DMS 273 treated with DMSO at 0.1 percent for 48 hours (cell line): ENCODE measurements around the gene TSHZ2.

Experiments
- DNase-seq: peaks from one replicate; lab custom pipeline; 2025; lab: John Stamatoyannopoulos, UW

Gene TSHZ2

DNA sequence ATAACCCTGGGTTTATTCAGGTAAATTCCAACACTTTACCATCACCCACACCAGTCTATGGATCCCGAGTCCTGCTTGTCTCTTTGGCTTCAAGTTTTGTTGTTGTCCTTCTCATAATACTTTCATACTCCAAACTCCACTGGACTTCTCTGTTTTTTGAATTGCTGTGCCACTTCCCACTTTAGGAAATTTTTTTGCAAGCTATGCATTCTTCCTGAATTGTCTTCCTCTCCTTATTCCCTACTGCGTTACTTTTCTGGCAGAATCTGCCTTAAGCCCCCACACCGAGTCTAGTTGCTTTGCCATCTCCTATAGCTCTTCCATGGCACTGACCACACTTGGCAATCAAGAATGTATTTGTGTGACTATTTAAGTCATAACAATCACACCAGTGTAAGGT, 96.1 kb downstream of the TSHZ2 start:
- DNase-seq = no peak

- DNase-seq = no peak
Measured at GRCh38 chr20:53069132-53069531, 97.0 kb downstream of the TSHZ2 start.

DNA sequence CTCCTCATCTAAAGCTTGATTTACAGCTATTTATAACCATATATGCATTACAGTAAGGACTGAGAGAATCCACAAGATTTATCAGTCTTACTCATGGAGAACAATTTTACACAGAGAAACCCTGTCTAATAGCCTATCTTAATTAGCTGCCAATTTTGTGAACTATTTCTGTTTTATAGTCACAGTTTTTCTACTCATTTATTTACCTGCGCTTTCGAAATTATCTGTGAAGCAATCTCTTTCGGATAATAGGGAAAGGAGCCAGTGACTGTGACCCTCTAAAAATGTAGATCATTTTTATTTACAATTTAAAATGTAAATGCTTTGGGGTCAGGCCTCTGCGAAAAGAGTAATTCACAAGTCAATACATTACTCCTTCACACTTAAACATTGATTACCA, 98.1 kb downstream of the TSHZ2 start:
- no peak for DNase-seq

DNA sequence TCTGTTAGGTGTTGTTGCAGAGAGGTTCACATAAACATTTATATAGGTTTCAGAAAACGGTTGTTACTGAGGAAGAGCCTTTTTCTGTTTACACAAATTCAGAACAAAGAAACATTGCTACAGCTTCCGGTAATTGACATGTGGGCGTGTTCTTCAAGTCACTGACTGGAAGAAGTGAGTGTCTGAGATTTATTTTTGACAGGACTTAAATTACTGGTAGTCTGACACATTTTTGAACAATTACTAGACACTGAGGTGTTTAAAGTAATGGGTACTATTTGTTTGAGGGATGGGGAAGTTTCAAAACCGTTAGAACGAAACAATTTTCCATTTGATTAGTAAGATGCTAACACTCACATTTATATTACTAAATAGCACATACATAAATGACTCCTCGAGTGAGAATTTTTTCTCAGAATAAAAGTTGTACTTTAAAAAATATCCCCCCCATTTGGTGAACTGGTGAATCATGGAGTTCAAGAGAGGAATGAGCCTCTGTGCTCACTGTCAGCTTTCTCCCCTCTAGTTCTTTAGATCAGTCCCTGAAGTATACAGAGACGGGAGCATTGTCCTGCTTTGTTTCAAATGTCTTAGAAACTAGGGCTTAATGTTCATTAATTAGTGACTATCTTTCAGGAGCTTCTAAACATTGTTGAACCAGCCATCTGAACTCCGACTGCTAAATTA, 98.7 kb downstream of the TSHZ2 start:
- no peak for DNase-seq

DNA sequence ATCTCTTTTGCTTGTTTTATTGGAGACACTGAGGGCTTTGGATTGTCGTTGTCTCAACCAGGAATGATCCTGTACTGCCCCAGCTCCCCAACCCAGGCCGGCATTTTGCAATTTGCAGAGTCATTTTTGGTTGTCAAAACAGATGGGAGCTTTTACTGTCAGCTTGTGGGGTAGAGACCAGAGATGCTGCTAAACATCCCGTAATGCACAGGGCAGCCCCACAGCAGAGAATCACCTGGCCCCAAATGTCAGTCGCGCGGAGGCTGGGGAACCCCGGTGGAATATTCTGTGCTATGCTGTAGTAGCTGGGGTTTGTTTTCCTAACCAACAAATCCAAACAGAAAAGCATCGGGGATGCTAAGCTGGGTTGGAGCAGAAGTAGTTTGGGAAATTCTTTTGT, 99.7 kb downstream of the TSHZ2 start:
- DNase-seq = no peak

DNA sequence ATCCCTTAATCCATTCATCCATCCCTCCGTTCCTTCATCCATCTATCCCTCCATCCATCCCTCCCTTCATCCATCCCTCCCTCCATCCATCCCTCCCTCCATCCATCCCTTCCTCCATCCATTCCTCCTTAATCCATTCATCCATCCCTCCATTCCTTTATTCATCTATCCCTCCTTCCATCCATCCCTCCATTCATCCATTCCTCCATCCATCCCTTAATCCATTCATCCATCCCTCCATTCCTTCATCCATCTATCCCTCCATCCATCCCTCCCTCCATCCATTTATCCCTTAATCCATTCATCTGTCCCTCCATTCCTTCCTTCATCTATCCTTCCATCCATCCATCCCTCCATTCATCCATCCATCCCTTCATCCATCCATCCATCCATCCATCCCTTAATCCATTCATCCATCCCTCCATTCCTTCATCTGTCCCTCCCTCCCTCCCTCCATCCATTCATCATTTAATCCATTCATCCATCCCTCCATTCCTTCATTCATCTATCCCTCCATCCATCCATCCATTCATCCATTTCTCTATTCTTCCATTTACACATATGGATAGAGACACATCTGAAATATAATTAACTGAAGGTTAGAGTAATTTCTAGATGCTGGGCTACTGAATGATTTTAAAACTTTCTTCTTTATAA, 100.9 kb downstream of the TSHZ2 start:
- no peak for DNase-seq

DNA sequence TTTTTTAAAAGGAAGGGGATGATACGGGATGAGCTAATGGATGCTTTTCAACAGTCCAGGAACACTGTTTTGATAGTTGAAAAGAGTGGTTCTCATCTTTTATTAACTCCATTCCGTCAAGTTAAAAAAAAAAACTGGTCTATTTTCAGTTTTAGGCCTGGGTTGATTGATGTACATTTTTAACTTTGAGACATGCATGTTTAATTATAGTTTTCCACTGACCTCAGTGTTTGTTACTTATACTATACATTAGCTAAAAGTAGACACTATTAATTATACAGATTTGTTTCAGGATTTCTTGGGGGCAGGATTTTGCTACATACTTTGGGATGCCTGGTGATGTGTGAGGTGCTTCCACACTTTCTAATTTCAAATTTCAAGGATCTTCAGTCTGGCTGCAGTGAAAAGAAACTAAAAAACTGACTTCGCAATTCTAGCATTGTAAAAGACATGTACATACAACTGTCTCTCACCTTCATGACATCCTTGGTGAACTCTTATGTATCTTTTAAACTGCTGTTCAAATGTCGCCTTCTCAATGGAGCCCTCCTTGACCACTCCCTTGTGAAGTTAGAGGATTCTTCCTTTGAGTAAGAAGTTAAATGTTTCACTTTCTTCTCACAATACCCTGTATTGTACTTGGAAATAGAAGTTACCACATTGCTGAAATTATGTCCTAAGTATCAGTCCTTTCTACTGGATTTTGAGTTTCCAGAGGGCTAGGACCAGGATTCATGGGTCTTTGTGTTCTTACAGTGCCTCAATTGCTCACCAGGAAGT, 101.7 kb downstream of the TSHZ2 start:
- DNase-seq = no peak

- DNase-seq = no peak
Measured at GRCh38 chr20:53074811-53075314, 102.7 kb downstream of the TSHZ2 start.

DNA sequence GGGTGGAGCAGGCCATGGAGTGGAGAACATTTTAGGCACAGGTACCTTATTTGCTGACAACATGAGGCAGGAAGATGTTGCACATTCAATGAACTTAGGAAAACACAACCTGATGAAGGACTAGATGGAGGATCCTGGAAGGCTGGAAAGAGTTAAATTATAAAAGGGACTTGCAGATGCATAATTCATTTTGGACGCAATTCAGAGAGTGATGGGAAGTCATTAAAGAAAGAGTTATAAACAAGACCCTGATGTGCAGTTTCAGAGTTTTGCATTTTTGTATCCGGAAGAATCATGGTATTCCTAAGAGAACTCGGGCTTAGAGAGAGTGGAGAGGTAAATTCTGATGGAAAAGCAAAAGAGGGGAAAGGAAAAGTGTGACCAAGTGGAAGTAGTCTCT, 104.5 kb downstream of the TSHZ2 start:
- DNase-seq = no peak

GRCh38 chr20:53077373-53078205, 105.4 kb downstream of the TSHZ2 start:
- DNase-seq = no peak

- DNase-seq = no peak
Measured at GRCh38 chr20:53078761-53079160, 106.6 kb downstream of the TSHZ2 start.

DNA sequence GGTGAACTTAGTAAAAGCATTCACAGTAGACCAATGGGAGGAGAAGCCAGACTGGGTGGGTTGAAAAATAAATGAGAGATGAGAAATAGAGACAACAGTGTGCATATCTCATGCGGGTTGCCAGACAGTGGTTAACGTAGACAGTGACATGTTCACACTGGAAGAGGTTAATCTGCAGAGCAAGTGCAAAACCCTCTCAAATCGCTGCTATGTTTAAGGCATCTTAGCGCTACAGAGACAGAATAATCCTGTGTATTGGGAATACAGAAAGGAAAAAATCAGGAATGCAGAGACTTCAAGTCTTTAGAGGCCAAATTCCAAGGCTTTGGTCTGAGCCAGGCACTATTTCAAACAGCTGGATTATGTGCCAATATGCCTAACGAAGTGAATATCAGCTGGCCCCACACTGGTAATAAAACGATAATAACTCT, 107.1 kb downstream of the TSHZ2 start:
- no peak for DNase-seq

DNA sequence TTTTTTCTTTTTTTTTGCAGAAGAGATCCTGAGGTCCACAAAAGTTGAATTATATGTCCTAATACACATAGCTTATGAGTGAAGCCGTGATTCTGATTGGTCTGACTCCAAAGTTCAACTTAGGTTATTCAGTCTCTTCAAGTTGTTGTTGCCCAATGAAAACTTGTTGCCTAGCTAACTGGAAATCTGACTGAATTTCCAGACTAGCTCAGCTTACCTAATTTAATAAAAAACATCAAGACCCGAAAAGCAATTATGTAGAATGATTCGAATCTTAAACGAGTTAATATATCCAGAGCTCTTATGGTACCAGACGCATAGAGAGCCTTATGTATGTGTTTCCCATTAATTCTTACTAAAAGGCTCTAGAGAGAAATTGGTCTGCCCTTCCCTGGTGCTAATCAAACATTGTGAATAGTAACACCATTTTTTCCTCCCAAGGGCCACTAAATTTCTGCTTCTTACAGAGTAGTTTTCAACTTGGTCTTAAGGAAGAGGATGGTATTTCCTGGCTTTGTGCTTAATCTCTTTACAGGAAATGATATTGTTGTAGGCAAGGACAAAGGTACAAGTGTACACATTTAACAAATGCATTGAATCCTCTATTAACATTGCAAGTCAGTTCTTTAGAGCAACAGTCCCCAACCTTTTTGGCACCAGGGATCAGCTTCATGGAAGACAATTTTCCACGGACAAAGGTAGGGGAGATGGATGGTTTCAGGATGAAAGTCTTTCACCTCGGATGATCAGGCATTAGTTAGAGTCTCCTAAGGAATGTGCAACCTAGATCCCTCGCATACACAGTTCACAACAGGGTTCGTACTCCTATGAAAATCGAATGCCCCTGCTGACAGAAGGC, 107.9 kb downstream of the TSHZ2 start:
- no peak for DNase-seq

DNA sequence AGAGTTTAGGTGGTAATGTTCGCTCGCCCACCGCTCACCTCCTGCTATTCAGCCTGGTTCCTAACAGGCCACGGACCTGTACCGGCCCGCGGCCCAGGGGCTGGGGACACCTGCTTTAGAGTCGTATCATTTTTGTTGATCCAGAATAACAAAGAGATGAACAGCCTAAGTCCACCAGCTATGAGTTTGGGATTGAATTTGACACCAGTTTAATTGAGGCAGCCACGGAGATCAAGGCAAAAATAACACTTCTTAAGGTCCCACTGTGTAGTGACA, 108.5 kb downstream of the TSHZ2 start:
- no peak for DNase-seq

DNA sequence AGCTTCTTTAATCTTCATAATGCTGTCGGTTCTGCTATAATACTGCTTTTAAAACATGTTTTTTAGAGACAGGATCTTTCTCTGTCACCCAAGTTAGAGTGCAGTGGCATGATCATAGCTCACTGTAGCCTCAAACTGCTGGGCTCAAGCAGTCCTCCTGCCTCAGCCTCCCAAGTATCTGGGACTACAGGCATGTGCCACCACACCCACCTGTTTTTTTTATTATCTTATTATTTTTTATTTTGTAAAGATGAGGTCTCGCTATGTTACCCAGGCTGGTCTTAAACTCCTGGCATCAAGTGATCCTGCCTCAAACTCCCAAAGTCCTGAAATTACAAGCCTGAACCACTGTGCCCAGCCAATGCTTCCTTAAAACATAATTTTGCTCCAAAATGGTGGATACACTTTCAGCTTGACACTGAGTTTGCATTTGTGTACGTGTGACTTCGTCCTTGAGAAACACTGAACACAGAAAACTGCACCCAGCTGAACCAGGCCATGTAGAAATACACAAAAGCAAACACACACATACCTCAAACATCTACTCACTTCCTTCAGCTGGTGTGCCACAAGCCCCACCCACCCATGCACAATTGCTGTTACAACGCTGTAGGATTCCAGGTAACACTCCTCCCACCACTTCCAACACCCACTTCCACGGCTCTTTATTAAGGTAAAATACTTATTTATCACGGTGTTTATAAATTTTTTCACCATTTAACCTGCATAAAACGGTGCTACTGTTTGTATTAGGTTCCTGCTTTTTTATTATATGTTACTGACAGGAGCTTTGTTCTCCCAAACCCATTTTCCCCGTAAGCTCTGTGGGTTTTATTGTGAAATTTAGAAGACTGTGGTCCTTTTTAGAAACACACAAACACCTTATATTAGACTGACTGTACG, 109.1 kb downstream of the TSHZ2 start:
- DNase-seq = no peak

GRCh38 chr20:53081916-53082863, 110.0 kb downstream of the TSHZ2 start:
- no peak for DNase-seq

- no peak for DNase-seq
Measured at GRCh38 chr20:53083411-53083810, 111.3 kb downstream of the TSHZ2 start.

- no peak for DNase-seq
Measured at GRCh38 chr20:53084408-53084997, 112.3 kb downstream of the TSHZ2 start.

DNA sequence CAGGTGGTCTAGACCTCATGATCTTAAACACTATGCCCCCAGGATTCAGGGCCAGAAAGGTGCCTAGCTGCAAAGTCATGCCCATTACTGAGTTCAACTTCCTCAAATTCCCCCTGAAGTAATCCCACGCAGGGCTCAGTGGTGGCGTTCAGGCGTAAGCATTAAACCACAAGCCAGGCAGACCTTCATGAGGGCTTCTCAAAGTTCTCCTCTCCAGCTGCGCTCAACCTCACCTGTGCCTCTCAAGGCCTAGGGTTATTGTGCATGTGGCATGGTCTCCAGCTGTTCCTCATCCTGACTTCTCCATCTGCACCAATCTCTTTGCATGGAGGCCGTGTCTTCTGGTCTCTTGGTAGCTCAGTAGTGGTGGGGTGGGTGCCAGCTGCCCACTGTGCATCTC, 113.6 kb downstream of the TSHZ2 start:
- no peak for DNase-seq
